COR-L47 (cell line): ENCODE measurements around the gene CLIC1.

Experiments used
- DNase-seq: peaks from one replicate; lab custom pipeline; 2025; lab: John Stamatoyannopoulos, UW

The CLIC1 gene

DNA sequence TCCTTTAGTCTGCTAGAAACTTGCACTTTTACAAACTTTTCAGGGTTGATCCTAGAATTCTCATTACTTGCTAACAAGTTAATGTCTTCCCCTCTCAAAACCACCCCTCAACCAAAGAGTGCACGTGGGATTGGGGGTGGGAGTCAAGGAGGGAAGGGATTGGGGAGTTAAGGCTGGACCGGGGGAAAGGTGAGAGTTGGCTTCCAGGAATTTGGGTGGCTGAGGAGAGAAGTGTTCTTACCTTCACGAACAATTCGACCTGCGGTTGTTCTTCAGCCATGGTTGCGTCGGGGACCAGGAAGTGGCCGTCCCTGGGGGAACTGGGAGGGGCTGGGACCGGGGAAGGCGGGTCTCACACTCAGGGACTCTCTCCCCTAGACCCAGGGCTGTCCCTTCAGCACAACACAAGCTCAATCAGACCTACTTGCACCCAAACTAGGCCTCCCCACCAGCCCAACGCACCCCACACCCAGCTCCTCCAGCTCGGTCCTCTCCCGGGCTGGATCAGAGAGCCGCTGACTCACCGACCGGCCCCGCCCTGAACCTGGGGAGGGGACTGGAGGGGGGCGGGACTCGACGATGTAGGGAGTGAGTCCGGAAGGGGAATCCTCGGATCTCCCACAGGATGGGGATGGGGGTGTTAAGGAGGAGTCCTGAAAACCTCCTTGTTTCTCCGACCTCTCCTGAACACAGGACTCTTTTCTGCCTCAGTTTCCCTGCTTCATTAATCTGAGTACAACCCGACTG is at the start of gene CLIC1:
TSS of gene CLIC1 (minus strand) at position 510 of the 747 bp plus-strand sequence. CDS start at position 280, 230 bp downstream.
- DNase-seq, result peak; percentile 63

DNA sequence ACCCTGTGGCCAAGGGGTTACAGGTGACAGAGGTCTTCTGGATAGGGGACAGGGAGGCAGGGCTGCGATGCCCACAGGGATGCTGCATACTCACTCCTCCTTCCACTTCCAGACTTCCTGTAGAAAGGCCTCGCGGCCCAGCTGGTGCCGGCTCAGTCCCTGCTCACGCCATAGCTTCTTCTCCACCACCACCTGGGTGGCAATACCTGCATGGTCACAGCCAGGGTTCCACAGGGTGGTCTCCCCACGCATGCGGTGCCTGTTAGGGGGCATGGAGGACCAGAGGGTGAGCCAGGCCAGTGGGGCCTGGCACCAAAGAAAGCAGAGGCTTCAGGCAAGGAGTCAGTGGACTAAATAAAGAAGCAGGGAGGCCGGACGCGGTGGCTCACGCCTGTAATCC is 49.1 kb upstream of the CLIC1 start:
- DNase-seq, result no peak

DNA sequence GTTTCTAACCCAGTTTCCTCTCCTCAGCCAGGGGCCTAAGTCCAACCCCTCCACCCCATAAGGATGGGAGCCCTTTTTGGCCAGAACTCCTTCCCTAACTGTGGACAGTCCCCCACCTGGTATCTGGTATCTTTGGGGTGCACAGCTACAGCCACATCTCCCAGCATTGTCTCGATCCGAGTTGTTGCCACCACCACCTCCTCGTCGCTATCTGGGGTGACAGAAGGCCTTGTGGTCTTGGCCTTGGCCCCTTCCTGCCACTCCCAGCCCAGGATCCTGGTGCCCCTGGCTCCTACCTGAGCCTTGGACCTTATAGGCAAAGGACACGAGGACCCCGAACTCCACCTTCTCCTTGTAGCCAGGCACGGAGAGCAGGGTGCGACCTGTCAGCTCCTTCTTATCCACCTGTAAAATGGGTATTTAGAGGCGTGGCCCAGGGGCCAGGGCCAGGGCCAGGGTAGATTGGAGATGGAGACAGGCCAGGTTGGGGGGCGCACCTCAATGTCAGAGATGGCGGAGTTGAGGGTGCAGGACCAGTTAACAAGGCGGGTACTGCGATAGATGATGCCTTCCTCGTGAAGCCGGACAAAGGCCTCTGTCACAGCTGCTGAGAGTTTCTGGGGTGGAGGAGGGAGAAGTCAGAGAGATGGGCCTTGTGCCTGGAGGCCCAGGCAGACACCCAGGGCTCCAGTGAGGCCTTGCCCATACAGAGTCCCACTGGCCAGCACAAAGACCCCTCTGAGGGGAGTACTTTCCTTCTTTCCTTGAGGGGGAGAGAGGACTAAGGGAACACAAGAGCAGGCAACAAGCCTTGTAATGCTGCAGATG is 48.0 kb upstream of the CLIC1 start:
- DNase-seq, result no peak

DNA sequence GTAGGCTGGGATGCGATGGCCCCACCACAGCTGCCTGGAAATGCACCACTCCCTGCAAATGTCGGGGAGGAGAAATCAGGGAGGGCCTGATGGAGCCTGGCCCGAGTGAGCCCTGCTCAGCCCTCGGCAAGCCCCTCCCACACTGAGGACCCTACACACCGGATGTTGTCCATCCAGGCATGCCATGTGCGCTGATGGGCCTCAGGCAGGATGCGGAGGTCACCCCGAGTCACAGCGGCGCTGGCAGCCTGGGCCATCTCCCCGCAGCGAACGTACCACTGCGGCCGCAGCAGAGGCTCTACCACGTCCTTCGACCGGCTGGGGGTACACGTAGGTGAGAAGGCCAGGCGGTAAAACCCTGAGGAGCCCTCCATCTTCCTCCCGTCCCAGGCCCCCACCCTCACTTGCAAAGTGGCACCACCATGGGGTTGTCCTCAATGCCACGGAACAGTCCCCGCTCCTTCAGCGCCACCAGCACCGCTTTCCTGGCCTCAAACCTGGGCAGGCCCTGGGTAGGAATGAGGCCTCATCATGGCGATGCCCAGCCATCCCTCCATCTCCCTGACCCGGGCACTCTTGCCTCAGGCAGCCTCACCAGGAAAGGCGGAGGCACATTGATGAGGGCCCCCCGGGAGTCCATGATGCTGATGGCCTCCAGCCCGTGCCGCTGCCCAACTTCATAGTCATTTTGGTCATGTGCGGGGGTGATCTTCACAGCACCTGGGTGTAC is 46.0 kb upstream of the CLIC1 start:
- no peak for DNase-seq

DNA sequence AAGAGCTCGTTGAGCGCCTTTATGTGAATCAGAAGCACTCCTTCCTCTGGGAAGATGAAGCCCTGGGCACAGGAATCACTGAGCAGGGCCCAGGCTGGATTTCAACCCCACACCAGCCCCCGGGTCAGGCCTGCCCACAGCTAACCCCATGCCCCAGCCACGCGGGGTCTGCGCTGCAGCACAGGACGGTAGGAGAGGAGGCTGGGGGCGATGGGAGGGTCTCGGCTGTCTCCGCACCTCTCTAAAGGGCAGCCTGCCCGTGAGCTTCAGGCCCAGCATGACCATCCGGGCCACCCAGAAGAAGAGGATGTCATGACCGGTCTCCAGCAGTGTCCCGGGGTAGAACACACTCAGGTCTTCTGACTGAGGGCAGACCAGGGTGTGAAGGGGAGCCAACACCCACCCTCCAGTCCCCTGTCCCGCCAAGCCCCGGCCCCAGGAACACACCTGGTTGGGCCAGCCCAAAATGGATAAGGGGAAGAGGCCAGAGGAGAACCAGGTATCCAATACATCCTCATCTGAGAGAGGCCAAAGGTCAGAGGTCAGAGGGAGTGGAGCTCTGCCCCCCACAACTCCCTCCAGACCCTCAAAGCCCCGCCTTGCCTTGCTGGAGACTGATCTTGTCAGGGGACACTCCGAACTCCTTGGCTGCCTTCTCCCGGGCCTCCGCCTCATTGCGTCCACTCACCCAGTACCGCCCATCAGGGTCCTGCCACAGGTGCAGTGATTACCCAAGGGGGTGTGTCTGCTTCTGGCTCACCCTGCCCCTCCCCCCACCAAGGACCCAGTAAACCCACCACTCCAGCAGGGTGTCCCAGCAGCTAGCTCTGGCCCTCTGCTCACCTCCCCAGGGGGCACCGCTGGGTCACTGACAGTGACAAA is 45.2 kb upstream of the CLIC1 start:
- DNase-seq, result no peak

DNA sequence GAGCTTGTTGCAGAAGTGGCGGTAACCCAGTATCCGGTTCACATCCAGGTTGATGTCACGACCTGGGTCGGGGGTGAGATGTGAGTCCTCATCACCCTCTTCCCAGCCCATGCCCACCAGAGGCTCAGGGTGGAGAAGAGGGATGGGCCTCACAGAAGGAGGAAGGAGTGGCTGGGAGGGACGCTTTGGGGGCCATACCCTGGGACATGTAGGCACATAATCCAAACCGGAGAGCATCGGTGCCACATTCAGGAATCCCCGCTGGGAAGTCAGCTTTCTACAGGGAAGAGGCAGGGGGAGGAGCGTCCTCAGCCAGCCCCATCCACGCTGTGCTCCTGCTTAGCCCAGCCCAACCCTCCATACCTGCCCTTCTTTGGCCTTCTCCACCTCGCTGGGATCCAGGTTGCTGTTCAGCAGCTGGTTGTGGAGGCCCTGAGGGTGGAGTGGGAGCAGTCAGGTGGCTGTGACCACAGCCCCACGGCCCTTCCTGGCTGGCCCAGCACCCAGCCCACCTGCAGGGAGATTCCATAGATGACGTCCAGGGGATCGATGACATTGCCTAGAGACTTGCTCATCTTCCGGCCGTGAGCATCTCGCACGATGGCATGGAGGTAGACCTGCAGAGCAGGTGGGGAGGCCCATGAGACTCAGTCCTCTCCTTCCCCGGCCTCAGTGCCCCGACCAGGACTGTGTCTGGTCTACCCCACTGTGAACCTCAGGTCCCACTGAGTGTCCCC is 44.3 kb upstream of the CLIC1 start:
- DNase-seq, result no peak

DNA sequence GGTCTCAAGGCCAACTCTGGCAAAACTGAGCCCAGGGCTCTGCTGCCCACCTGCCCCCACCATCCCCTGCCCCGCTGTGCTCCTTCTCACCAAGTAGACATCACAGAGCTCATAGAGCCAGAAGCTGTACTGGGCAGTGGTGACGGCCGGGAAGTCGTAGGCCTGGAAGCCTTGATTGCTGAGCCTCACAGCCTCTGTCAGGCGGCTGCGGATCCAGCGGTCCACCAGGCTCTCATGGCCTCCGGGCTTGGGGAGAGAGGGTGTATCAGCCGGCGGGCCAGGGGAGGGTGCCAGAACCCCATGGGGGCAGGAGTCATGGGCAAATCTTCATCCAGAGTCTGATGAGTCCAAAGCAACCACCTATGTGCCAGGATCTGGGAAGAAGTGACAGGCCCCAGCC is 43.6 kb upstream of the CLIC1 start:
- no peak for DNase-seq

DNA sequence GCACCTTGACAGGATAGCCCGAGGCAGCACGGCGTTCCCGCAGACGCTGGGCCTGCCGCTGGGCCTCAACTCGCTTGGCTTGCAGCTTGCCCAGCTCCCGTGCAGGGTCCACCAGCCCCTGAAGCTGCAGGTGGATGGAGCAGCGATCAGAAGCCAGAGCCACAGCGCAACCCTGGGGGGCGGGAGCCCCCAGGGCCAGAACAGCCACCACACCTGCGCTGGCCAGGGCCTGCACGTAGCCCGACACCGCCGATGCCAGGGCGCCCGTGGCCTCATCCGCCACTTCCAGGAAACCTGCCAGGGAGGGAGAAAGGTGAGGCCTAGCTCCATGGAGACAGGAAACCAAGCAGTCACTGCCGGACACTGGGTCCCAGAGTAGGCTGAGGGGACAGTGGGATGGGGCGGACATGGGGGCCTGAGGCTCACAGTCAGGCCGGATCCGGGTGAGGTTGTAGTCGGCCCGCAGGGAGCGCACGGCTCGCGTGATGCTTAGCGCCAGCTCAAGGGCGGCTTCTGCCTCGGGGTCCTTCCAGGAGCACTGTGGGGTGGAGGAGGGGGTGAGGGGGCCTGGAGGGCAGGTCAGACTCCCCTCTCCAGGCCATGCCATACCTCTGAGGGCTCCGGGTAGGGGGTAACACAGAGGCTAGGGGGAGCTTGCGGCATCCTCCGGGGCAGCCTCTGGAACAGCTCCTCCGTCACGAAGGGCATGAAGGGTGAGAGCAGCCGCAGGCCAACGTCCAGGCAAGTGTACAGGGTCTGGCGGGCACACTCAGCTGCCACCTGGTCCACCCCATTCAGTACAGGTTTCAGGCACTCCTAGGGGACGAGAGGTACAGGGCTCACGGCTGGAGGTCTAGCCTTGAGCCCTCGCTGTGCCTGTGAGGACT is 42.9 kb upstream of the CLIC1 start:
- no peak for DNase-seq

DNA sequence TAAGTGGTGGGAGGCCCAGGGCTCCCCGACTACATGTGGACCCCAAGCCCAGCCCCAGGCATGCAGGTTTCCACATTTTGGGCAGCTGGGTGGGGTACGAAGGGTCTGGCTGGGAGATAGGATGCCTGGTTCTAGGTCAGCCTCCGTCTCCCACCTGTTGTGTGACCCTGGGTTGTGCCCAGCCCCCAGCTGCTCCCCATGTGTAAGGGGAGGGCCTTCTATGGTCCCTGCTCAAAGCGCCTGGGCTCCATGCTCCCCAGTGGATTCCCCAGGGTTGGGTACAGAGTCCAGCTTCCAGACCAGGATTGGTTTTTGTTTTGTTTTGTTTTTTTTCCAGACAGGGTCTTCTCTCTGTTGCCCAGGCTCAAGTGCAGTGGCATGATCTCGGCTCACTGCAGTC is 41.9 kb upstream of the CLIC1 start:
- no peak for DNase-seq

DNA sequence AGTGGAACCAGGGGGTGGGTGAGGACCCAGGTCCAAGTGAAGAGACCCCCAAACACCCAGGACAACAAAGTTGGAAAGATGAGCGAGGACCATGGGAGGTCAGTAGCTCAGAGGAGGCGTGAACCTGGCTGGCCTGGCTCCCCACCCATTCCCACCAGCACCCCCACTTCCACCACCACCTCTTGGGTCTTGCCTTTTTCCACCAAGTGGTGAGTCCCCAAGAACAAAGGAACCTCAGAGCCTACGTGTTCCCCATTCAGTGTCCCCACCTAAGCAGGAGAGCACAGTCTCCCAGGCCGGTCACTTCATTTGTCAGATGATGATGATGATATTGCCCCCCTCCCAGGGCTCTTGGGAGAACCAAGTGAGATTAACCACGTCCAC is 41.3 kb upstream of the CLIC1 start:
- no peak for DNase-seq

DNA sequence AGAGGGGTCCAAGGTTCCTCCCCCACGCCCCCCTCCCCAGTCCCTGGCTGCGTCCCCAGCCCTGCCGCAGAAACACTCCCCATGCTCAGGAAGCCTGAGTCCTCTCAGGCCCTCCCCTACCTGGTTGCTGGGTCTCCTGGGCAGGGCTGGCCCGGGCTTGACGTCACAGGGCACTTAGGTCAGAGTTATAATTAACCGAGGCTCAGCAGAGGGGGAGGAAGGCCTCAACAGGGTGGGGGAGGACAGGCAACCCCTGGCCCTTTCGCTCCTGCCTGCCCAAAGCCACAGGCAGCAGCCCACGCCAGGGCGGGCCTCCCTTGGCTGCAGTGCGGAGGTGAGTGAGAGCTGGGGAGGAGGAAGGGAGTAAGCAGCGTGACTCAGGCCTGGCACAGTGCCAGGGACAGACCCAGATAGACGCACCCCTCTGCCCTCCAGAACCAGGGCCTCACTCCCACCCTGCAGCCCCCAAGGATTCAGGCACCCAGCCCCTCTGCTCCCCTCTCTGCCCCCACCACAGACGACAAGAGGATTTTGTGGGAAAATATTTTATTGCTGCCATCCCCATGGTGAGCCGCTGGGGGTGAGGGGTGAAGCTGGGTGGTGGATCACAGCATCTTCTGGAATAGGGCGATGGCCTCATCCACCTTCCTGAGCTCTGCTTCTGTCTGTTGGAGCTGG is 40.8 kb upstream of the CLIC1 start, which contains the start of gene VWA7:
TSS of gene VWA7 (minus strand) at position 340 of the 678 bp plus-strand sequence. CDS start 549 bp downstream, outside the sequence.
- peak; percentile 60 for DNase-seq

DNA sequence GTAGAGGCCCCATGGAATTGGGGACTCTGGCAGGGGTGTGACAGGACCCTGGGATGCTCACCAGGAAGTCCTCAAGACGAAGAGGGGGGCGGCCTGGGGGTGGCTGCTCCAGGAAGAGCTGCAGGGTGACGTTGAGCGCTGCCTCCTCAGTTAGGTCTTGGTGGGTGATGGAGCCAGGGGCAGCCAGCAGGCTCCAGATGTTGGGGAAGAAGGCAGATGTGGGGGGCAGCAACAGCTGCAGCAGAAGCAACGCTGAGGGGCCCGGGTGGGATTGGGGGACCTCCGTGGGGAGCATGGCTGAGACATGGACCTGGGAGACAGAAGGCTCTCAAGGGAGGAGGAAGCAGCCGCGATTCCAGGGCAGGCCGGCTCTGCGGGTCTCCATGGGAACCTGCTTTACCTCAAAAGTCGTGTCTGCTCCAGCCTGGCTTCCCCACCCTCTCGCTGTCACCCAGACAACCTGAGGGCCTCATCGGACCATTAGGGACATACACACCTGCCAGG is 40.2 kb upstream of the CLIC1 start:
- peak; percentile 55 for DNase-seq

DNA sequence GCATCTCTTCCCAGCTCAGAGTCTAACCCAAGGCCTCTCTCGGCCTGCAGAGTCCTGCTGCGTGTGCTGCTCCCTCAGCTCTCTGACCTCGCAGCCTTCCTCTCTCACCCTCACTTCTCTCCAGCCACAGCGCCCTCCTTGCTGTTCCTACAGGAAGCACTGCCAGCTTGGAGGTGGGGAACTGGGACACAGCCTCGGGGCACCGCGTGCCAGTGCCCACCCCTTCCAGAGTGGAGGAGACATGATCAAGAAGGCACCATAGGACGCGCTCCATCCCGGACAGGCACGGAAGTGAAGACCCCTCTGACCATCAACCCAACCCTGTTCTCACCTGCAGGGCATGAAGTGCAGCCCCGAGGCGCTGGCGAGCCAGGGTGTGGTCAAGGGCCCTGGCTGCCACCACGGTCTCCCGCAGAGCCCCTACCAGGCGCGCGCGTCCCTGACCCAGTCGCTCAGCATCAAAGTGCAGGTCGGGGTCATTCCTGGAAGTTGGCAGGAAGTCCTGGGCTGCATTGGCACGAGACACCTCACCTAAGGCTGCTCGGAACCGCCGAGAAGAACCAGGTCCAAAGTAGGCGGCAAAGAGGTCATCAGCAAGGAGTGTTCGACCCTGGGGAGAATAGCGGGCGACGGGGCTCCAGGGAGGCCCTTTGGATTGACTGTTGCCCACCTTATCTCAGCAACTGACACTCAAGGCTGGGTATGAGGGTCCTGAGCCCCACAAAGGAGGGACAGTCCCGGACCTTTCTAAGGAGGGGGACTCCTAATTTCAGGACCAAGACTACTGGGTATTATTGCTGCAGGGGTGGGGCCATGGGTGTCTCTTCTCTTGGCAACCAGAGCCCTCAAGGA is 39.5 kb upstream of the CLIC1 start:
- DNase-seq, result no peak

DNA sequence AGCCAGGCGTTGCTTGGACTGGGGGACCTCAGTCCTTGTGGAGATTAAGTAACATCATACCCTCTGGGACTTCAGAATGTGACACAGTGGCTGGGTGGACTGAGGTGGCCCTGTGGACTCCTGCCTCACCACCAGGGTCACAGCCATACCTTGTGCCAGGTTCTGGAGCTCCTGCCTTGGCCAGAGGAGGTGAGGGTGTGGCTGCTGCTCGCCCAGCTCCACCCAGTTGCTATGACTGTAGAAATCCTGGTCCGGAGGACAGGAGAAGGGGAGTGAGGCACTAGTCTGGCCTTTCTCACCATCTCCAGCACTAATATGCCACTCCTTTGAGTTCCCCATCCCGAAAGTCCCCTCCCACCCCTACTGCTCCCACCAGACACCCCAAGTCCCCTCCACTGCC is 38.9 kb upstream of the CLIC1 start:
- DNase-seq, result no peak

DNA sequence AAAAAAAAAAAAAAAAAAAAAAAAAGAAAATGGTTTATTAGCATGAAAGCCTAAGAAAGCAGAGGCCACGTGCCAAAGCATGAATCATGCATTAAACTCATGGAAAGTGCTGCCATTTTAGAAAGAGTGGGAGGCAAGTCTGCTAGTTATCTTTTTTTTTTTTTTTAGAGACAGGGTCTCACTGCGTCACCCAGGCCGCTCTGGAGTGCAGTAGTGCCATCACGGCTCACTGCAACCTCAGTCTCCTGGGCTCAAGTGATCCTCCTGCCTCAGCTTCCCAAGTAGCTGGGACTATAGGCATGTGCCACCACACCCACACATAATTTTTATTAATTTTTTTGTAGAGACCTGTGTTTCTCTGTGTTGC is 35.6 kb upstream of the CLIC1 start:
- no peak for DNase-seq

DNA sequence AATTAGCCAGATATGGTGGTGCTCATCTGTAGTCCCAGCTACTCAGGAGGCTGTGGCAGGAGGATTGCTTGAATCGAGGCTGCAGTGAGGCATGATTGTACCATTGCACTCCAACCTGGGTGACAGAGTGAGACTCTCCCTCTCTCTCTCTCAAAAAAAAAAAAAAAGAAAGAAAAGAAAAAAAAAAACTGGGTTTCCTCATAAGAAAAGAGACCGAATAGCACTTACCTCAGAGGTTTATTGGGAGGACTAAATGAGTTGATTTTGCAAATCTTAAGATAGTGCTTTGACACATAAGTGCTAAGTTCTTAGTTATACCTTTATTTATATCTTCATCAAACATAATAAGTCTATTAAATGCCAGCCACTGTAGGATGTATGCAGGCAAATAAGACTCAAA is 34.5 kb upstream of the CLIC1 start:
- no peak for DNase-seq

DNA sequence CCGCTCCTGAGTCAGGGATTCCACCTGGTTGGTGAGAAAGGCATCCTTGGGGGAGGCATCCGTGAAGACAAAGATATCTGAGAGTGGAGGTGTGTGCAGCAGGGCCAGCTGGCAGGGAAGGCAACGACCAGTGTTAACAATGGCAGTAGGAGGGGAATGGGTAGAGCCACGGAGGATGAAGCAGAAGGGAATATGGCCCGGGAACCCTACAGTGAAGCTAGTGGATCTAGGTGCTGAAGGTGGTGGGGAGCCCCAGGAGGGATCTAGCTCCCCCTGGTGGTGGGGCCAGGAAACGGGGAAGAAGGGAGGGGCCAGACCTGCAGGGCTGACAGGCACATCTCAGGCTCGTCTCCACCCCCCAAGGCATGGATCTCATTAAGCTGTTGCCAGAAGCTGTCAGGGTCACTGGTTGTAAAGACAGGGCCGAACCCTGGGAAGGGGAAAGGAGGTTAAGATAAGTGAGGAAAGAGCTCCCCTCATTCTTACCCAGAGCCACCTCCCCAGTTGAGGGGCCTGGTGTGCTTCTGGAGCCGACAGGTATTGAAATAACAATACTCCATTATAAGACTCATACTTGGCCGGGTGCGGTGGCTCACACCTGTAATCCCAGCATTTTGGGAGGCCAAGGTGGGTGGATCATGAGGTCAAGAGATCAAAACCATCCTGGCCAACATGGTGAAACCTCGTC is 33.5 kb upstream of the CLIC1 start:
- peak; percentile 42 for DNase-seq
